Measurements from ENCODE around the gene SORCS2. TPM values are rescaled to one million over a fixed set of nuclear protein-coding genes. Genes with fewer than 3 reads are reported as not detected.

Gene SORCS2
- total and polyA plus RNA-seq, 2 of the 13 experiments (the other 11 are each of a cell fraction or from before 2014, with no cell fraction given): 0.82 to 1.0 TPM

GRCh38 chr4:7769396-7770223 is 577.3 kb downstream of the SORCS2 start:
- FAIRE-seq: no peak
- H3K36me3 ChIP-seq (replicated peaks in 1 of 2; ENCODE audit: control insufficient read depth in 1 of 2, insufficient read depth in 2 of 2, low read length in 2 of 2): peaks cover 5 to 11% of the 10 kb centered on the region in 2 experiments; a peak in 4 of 5 replicates
- no peak overlapping the region for H3K9ac ChIP-seq (ENCODE audit: insufficient read depth, low read depth, low read length)
- ChIA-PET POLR2A (no interaction called here), CTCF (ENCODE audit: low intra/inter-chr PET ratio, low total read pairs) (interaction anchor here (1.1 to 2.2 kb wide), 3 partner anchors 33 to 217 kb away, joined by 4 to 11 read pairs (median 5); no protein-coding TSS in a partner anchor)
- in situ Hi-C loops (cut with HindIII; ENCODE audit: extremely low pct_ligation_motif_present, low pct_unique_long_range_greater_than_20kb): loop anchor here (5.0 kb wide), 1 partner anchor 33 kb away; no protein-coding TSS in a partner anchor
- no peaks in the 10 kb centered on the region for H3K27me3 ChIP-seq (ENCODE audit: control insufficient read depth in 1 of 2, insufficient read depth in 2 of 2, low read length in 2 of 2)
- H3K9me3 ChIP-seq (ENCODE audit: low read length): no peaks in the 10 kb centered on the region
- BruUV-seq (replicated peaks): no TSS peak
- TF ChIP-seq IRF9 (CRISPR knock-in tag; IDR thresholded peaks at IDR 0.05; ENCODE audit: borderline replicate concordance): no peak
- 0 out of 2 replicates have a peak, but pooled peaks have one; percentile 31 for TF ChIP-seq ZNF280B (CRISPR knock-in tag; IDR thresholded peaks at IDR 0.05; ENCODE audit: borderline replicate concordance)
- no peaks in the 10 kb centered on the region for H4K20me1 ChIP-seq (ENCODE audit: insufficient read depth, low read length)
- no peak overlapping the region for H3K4me3 ChIP-seq (replicated peaks in 1 of 3; ENCODE audit: insufficient read depth in 1 of 3, low read depth in 2 of 3, low read length in 3 of 3)
- no peak for DNase-seq (ENCODE audit: low spot score)
- no peak overlapping the region for H2AFZ ChIP-seq (ENCODE audit: low read length)
- intact Hi-C loops (cut with micrococcal nuclease; ENCODE audit: unreplicated experiment): loop anchor here (1.0 to 5.0 kb wide), 2 partner anchors 33 to 218 kb away; no protein-coding TSS in a partner anchor
- 95% methylated on average over 20 of the region's 20 CpGs for WGBS (ENCODE audit: low lambda C conversion rate)
- no peak for ATAC-seq
- H3K79me2 ChIP-seq (ENCODE audit: insufficient read depth, low read length): no peaks in the 10 kb centered on the region
- H3K4me1 ChIP-seq (ENCODE audit: insufficient read depth, low read length): peaks cover 88% of the 10 kb centered on the region
- no peak overlapping the region for H3K4me2 ChIP-seq (ENCODE audit: low read depth, low read length)
- no peak overlapping the region for H3K27ac ChIP-seq (ENCODE audit: extremely low read length, insufficient read depth, low read length)
